Progenitor cell of endocrine pancreas (in vitro differentiated cells): ENCODE measurements around the gene YWHAH. TPM values are rescaled to one million over a fixed set of nuclear protein-coding genes. Genes with fewer than 3 reads are reported as not detected.

Source experiments
- DNase-seq: peaks from one replicate; pipeline ENCODE4 v3.0.0; 2021; ENCODE audit warnings: low spot score; ENCODE audit not compliant: unreplicated experiment
- H3K27ac Mint-ChIP-seq: 2 replicates; pipeline ENCODE4 v1.8.0; 2021; ENCODE audit warnings: mild to moderate bottlenecking, moderate library complexity, mixed read lengths
- H3K27me3 Mint-ChIP-seq: 2 replicates; pipeline ENCODE4 v1.8.0; 2021; ENCODE audit warnings: mixed read lengths
- H3K36me3 Mint-ChIP-seq: 2 replicates; pipeline ENCODE4 v1.8.0; 2022; ENCODE audit warnings: mixed read lengths; ENCODE audit not compliant: insufficient read depth
- H3K4me1 Mint-ChIP-seq: 2 replicates; pipeline ENCODE4 v1.8.0; 2021; ENCODE audit warnings: low read depth, mixed read lengths
- H3K4me3 Mint-ChIP-seq: 2 replicates; pipeline ENCODE4 v1.8.0; 2021; ENCODE audit warnings: low read depth, mild to moderate bottlenecking, moderate library complexity, mixed read lengths
- H3K9me3 Mint-ChIP-seq: 2 replicates; pipeline ENCODE4 v1.8.0; 2021; ENCODE audit warnings: low read depth, mixed read lengths
- CTCF ChIP-seq: fragments of 200-600 bp; sonication (generic); IDR thresholded peaks from one replicate; pipeline ENCODE4 v1.5.0; 2021; ENCODE audit warnings: antibody characterized with exemption, mild to moderate bottlenecking; ENCODE audit not compliant: unreplicated experiment
- total RNA-seq: library from RNA; stranded (reverse); gene quantifications from 2 replicates; pipeline ENCODE4 v1.2.1, GENCODE V29; 2021

YWHAH gene
- total RNA-seq, 1 donor from 2014 or later: 111 TPM

DNA sequence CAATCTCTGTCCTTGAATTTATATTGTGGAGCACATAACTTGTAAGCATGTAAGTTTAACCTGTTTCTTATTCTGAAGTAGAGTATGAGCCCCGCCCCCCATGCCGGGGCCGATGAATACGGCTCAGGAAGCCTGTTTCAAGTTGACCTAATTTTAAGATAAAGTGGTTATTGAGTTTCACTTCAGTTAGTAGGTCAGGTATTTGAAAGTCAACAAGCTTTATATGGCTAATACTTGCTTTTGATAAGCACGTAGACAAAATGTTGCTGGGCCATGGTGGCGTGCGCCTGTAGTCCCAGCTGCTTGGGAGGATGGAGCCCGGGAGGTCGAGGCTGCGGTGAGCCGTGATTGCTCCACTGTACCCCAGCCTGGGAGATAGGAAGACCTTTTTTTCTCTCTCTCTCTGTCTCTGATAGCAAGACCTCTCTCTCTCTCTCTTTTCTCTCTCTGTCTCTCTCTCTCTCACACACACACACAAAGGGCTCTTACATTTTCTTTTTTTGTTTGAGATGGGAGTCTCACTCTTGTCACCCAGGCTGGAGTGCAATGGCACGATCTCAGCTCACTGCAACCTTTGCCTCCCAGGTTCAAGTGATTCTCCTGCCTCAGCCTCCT is 14.4 kb downstream of the YWHAH start:
- Mint-ChIP-seq H3K36me3 (peaks cover 20% of the 10 kb centered on the region), H3K4me1 (peaks cover 7% of the 10 kb centered on the region), H3K27me3 (no peaks in the 10 kb centered on the region), H3K4me3 (no peak overlapping the region), H3K27ac (peak overlapping the region; percentile 53), H3K9me3 (no peaks in the 10 kb centered on the region)
- no peak for TF ChIP-seq CTCF
- no peak for DNase-seq

DNA sequence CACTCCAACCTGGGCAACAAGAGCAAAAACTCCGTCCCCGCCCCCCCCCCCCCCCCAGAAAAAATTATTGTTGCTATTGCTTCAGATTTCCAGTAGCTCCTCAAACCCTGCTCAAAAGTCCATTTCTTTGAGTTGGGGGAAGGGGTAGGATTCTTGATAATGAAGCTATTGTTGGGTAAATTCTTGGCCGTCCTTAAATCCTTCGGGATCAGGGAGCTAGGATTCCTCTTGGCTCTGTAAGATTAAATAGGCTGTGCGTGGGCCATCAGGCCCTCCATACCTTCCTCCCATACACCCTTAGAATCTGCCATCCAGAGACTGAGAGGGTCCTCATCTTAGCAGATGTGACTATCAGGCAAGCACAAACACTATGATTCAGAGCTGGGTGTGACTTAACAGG is 16.4 kb downstream of the YWHAH start:
- no peaks in the 10 kb centered on the region for H3K9me3 Mint-ChIP-seq
- TF ChIP-seq CTCF: no peak
- H3K27me3 Mint-ChIP-seq: no peaks in the 10 kb centered on the region
- no peak overlapping the region for H3K27ac Mint-ChIP-seq
- H3K36me3 Mint-ChIP-seq: peaks cover 17% of the 10 kb centered on the region
- no peak overlapping the region for H3K4me3 Mint-ChIP-seq
- H3K4me1 Mint-ChIP-seq: peaks cover 2% of the 10 kb centered on the region
- no peak for DNase-seq

GRCh38 chr22:31962387-31963125 is 18.2 kb downstream of the YWHAH start:
- no peak for DNase-seq
- Mint-ChIP-seq H3K27ac (no peak overlapping the region), H3K4me1 (peaks cover 2% of the 10 kb centered on the region), H3K27me3 (no peaks in the 10 kb centered on the region), H3K9me3 (no peaks in the 10 kb centered on the region), H3K4me3 (no peak overlapping the region), H3K36me3 (peaks cover 3% of the 10 kb centered on the region)
- no peak for TF ChIP-seq CTCF

- no peaks in the 10 kb centered on the region for H3K36me3 Mint-ChIP-seq
- H3K9me3 Mint-ChIP-seq: no peaks in the 10 kb centered on the region
- no peak overlapping the region for H3K27ac Mint-ChIP-seq
- no peak overlapping the region for H3K4me3 Mint-ChIP-seq
- H3K27me3 Mint-ChIP-seq: peaks cover 11% of the 10 kb centered on the region
- TF ChIP-seq CTCF: no peak
- no peak for DNase-seq
- H3K4me1 Mint-ChIP-seq: peaks cover 1% of the 10 kb centered on the region
These were observed 23.7 kb downstream of the YWHAH start for GRCh38 chr22:31968022-31968421.

GRCh38 chr22:31969789-31970489 is 25.6 kb downstream of the YWHAH start:
- Mint-ChIP-seq H3K27me3 (peaks cover 18% of the 10 kb centered on the region), H3K27ac (peak overlapping the region; percentile 19), H3K9me3 (no peaks in the 10 kb centered on the region), H3K4me3 (peak overlapping the region; percentile 74), H3K36me3 (no peaks in the 10 kb centered on the region), H3K4me1 (peaks cover 1% of the 10 kb centered on the region)
- peak; percentile 70 for TF ChIP-seq CTCF
- DNase-seq: peak; percentile 54
